Measurements from ENCODE around the gene DNAJA2. TPM values are rescaled to one million over a fixed set of nuclear protein-coding genes. Genes with fewer than 3 reads are reported as not detected.
"Not testable (repeated sequence)": the region's sequence is repeated elsewhere in the genome, so short reads cannot be mapped to it uniquely, and the experiment has no call there.

Gene DNAJA2
- total RNA-seq, 1 donor from 2014 or later: 76.1 TPM

DNA sequence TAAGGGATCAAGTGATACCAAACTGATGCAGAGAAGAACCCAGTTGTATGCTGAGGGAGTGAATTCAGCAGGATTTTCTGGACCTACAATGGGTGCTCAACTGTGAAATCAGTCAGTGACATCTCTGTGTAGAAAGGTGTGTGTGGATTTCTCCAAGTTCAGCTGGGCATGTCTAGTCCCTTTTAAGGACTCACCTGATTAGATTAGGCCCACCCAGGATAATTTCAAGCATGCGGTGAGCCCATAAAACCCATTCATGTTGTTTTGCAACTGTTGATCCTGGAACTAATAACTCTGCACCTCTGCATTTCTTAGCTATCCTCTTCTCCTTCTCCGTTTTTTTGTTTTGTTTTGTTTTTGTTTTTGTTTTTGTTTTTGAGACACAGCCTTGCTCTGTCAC is 35.1 kb upstream of the DNAJA2 start:
- Histone ChIP-seq H3K79me2 (ENCODE audit: insufficient read depth, low read length) (no peaks in the 10 kb centered on the region), H3K9me3 (ENCODE audit: insufficient read depth, low read depth, low read length) (no peaks in the 10 kb centered on the region), H3K4me3 (ENCODE audit: insufficient read depth, low read depth, low read length) (no peak overlapping the region), H3K27ac (ENCODE audit: low read depth, low read length) (no peak overlapping the region), H4K20me1 (ENCODE audit: insufficient read depth, low read length) (no peaks in the 10 kb centered on the region), H2AFZ (ENCODE audit: low read depth, low read length) (no peak overlapping the region), H3K9ac (ENCODE audit: low read length) (no peak overlapping the region), H3K4me2 (ENCODE audit: low read length) (peak overlapping the region; percentile 17), H3K4me1 (ENCODE audit: insufficient read depth, low read length) (peaks cover 4% of the 10 kb centered on the region), H3K27me3 (ENCODE audit: insufficient read depth, low read length) (no peaks in the 10 kb centered on the region), H3K36me3 (ENCODE audit: insufficient read depth, low read length) (no peaks in the 10 kb centered on the region)
- H3K9me3 Mint-ChIP-seq (ENCODE audit: unreplicated experiment): peaks cover 4% of the 10 kb centered on the region
- H3K27ac Mint-ChIP-seq (ENCODE audit: unreplicated experiment): no peak overlapping the region
- no peak overlapping the region for H3K4me3 Mint-ChIP-seq (ENCODE audit: unreplicated experiment)
- FAIRE-seq: no peak
- TF ChIP-seq EZH2 (IDR thresholded peaks at IDR 0.05; ENCODE audit: insufficient read depth, low read length) (no peak), CTCF (IDR thresholded peaks at IDR 0.05; ENCODE audit: insufficient read depth, low read depth, low read length) (no peak)
- H3K4me1 Mint-ChIP-seq (ENCODE audit: low read depth, unreplicated experiment): peaks cover 2% of the 10 kb centered on the region
- no peaks in the 10 kb centered on the region for H3K36me3 Mint-ChIP-seq (ENCODE audit: low read depth, unreplicated experiment)
- no peak for DNase-seq (ENCODE audit: low read depth)
- peaks cover 1% of the 10 kb centered on the region for H3K27me3 Mint-ChIP-seq (ENCODE audit: low read depth, unreplicated experiment)

GRCh38 chr16:47008174-47008573 is 34.7 kb upstream of the DNAJA2 start:
- Histone ChIP-seq H3K4me2 (ENCODE audit: low read length) (peak overlapping the region; percentile 17), H3K9me3 (ENCODE audit: insufficient read depth, low read depth, low read length) (no peaks in the 10 kb centered on the region), H4K20me1 (ENCODE audit: insufficient read depth, low read length) (no peaks in the 10 kb centered on the region), H2AFZ (ENCODE audit: low read depth, low read length) (no peak overlapping the region), H3K4me3 (ENCODE audit: insufficient read depth, low read depth, low read length) (no peak overlapping the region), H3K27ac (ENCODE audit: low read depth, low read length) (no peak overlapping the region), H3K36me3 (ENCODE audit: insufficient read depth, low read length) (no peaks in the 10 kb centered on the region), H3K27me3 (ENCODE audit: insufficient read depth, low read length) (no peaks in the 10 kb centered on the region), H3K9ac (ENCODE audit: low read length) (no peak overlapping the region), H3K79me2 (ENCODE audit: insufficient read depth, low read length) (no peaks in the 10 kb centered on the region), H3K4me1 (ENCODE audit: insufficient read depth, low read length) (peaks cover 4% of the 10 kb centered on the region)
- FAIRE-seq (no peak), DNase-seq (ENCODE audit: low read depth) (peak; percentile 16)
- Mint-ChIP-seq H3K9me3 (ENCODE audit: unreplicated experiment) (peaks cover 4% of the 10 kb centered on the region), H3K27me3 (ENCODE audit: low read depth, unreplicated experiment) (no peaks in the 10 kb centered on the region), H3K4me3 (ENCODE audit: unreplicated experiment) (no peak overlapping the region), H3K36me3 (ENCODE audit: low read depth, unreplicated experiment) (no peaks in the 10 kb centered on the region), H3K27ac (ENCODE audit: unreplicated experiment) (no peak overlapping the region), H3K4me1 (ENCODE audit: low read depth, unreplicated experiment) (peaks cover 2% of the 10 kb centered on the region)
- TF ChIP-seq CTCF (IDR thresholded peaks at IDR 0.05; ENCODE audit: insufficient read depth, low read depth, low read length) (no peak), EZH2 (IDR thresholded peaks at IDR 0.05; ENCODE audit: insufficient read depth, low read length) (no peak)

DNA sequence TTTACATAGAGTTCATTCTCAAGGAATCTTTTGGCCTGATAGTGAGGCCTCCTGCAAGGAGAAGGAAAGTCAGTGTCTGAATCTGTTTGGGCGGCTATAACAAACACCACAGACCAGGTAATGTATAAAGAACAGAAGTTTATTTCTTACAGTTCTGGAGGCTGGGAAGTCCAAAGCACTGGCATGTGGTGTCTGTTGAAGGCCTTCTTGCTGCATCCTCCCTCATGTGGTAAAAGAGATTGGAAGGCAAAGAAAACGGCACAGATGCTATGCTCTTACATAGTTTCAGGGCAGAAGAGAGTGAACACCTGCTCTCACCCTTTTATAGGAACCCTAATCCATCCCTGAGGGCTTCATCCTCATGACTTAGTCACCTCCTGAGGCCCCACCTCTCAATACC is 31.2 kb upstream of the DNAJA2 start:
- DNase-seq (ENCODE audit: low read depth) (no peak), FAIRE-seq (no peak)
- H2AFZ ChIP-seq (ENCODE audit: low read depth, low read length): no peak overlapping the region
- no peaks in the 10 kb centered on the region for H3K79me2 ChIP-seq (ENCODE audit: insufficient read depth, low read length)
- no peak overlapping the region for H3K4me2 ChIP-seq (ENCODE audit: low read length)
- H3K36me3 ChIP-seq (ENCODE audit: insufficient read depth, low read length): no peaks in the 10 kb centered on the region
- Mint-ChIP-seq H3K4me3 (ENCODE audit: unreplicated experiment) (no peak overlapping the region), H3K4me1 (ENCODE audit: low read depth, unreplicated experiment) (peaks cover 2% of the 10 kb centered on the region), H3K9me3 (ENCODE audit: unreplicated experiment) (peaks cover 4% of the 10 kb centered on the region), H3K36me3 (ENCODE audit: low read depth, unreplicated experiment) (no peaks in the 10 kb centered on the region), H3K27me3 (ENCODE audit: low read depth, unreplicated experiment) (no peaks in the 10 kb centered on the region), H3K27ac (ENCODE audit: unreplicated experiment) (no peak overlapping the region)
- H3K9me3 ChIP-seq (ENCODE audit: insufficient read depth, low read depth, low read length): no peaks in the 10 kb centered on the region
- H4K20me1 ChIP-seq (ENCODE audit: insufficient read depth, low read length): no peaks in the 10 kb centered on the region
- TF ChIP-seq CTCF (IDR thresholded peaks at IDR 0.05; ENCODE audit: insufficient read depth, low read depth, low read length) (no peak), EZH2 (IDR thresholded peaks at IDR 0.05; ENCODE audit: insufficient read depth, low read length) (no peak)
- H3K4me3 ChIP-seq (ENCODE audit: insufficient read depth, low read depth, low read length): no peak overlapping the region
- no peak overlapping the region for H3K27ac ChIP-seq (ENCODE audit: low read depth, low read length)
- no peaks in the 10 kb centered on the region for H3K27me3 ChIP-seq (ENCODE audit: insufficient read depth, low read length)
- H3K4me1 ChIP-seq (ENCODE audit: insufficient read depth, low read length): peaks cover 4% of the 10 kb centered on the region
- H3K9ac ChIP-seq (ENCODE audit: low read length): no peak overlapping the region

GRCh38 chr16:47000066-47000465 is 26.6 kb upstream of the DNAJA2 start:
- H2AFZ ChIP-seq (ENCODE audit: low read depth, low read length); H3K4me3 ChIP-seq (ENCODE audit: insufficient read depth, low read depth, low read length); H3K27me3 Mint-ChIP-seq (ENCODE audit: low read depth, unreplicated experiment); H3K4me1 ChIP-seq (ENCODE audit: insufficient read depth, low read length); H3K36me3 ChIP-seq (ENCODE audit: insufficient read depth, low read length); H3K36me3 Mint-ChIP-seq (ENCODE audit: low read depth, unreplicated experiment); H4K20me1 ChIP-seq (ENCODE audit: insufficient read depth, low read length); H3K9me3 Mint-ChIP-seq (ENCODE audit: unreplicated experiment); H3K9me3 ChIP-seq (ENCODE audit: insufficient read depth, low read depth, low read length); H3K27ac Mint-ChIP-seq (ENCODE audit: unreplicated experiment); DNase-seq (ENCODE audit: low read depth); H3K4me3 Mint-ChIP-seq (ENCODE audit: unreplicated experiment); FAIRE-seq; H3K4me1 Mint-ChIP-seq (ENCODE audit: low read depth, unreplicated experiment); H3K79me2 ChIP-seq (ENCODE audit: insufficient read depth, low read length); H3K27ac ChIP-seq (ENCODE audit: low read depth, low read length); H3K9ac ChIP-seq (ENCODE audit: low read length); H3K4me2 ChIP-seq (ENCODE audit: low read length); H3K27me3 ChIP-seq (ENCODE audit: insufficient read depth, low read length): not testable (repeated sequence)
